GM18907 (cell line): ENCODE measurements around the gene PIK3CG.
"Not testable (repeated sequence)": the region's sequence is repeated elsewhere in the genome, so short reads cannot be mapped to it uniquely, and the experiment has no call there.

Experiments
- ATAC-seq: cut with Tn5 transposase; IDR thresholded peaks from one replicate; pipeline ENCODE4 v1.9.1; 2021; ENCODE audit warnings: mild to moderate bottlenecking, moderate library complexity; ENCODE audit not compliant: unreplicated experiment

The PIK3CG gene

DNA sequence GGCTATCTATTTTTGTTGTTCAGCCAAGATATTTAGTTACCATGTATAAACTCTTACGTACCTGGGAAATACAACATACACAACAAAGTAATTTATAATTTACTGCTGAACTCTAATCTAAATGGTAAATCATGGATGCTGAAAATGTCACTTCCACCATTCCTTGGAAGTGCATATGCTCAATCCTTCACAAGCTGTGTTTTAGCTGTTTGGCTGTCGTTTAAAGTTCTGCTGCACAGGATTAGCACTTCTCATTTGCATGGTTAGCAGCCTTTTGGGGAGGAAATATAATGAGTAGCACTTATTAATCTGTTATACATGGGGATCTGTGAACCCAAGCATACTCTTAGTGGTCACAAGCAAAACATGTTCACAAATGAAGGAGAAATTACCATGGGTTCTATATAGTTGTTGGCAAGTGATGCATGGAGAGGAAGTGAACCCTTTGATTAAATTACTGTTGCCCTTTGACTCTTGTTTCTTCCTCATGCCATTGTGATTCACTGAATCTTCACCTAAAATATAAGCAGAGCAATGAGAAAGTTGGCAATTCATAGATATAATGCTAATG is 18.5 kb downstream of the PIK3CG start:
- peak; percentile 74 for ATAC-seq

DNA sequence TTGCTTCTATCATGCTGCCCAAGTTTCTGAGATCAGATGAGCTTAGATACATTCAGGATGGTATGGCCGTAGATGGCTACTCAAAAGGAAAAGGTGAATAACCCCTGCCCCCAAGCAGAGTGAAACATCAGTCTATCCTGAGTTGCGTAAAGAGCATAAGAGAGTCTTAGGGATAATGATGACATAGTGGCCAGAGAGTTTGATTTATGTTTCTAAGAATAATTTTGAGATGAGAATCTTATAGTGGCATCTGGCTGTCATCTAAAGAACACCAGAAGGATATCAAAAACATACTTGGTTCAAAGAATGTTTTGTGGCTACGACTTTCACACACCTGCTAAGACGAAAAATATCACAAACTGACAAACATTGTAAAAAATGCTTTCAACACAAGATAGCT is 20.6 kb downstream of the PIK3CG start:
- no peak for ATAC-seq

DNA sequence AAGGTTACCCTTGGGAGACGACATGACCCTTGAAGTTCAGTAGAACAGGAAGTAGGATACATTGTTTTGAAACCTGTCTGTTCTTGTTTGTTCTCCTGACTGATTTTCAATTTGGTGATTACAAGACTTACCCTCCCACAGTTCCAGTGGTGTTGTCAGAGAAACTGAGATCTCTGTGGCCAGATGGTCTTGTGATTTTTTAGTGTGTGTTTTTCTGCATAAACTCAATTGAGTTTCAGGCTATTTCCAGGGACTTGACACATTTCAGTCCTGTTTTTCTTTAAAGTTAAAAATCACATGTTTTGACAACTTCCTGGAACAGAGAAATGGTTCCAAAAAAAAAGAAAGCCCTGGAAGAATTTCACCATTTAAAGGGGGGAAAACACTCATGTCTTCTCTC is 22.3 kb downstream of the PIK3CG start:
- no peak for ATAC-seq

DNA sequence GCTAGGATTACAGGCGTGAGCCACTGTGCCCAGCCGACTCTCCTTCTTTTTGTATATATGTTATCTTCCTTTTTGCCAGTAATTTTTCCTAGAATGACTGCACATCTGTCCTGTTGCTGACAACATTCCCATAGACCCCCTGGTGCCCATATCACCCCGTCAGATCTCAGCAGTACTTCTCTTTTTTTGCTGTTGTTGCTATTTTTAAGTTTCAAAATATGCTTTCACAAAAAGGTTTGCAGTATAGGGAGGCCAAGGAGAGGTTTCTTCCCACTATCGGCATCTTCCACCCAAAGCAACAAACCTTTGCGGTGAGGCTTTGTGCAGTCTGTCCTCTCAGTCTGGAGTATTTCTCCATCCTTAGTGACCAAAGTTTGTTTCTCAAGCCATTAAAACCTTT is 23.1 kb downstream of the PIK3CG start:
- ATAC-seq: no peak

DNA sequence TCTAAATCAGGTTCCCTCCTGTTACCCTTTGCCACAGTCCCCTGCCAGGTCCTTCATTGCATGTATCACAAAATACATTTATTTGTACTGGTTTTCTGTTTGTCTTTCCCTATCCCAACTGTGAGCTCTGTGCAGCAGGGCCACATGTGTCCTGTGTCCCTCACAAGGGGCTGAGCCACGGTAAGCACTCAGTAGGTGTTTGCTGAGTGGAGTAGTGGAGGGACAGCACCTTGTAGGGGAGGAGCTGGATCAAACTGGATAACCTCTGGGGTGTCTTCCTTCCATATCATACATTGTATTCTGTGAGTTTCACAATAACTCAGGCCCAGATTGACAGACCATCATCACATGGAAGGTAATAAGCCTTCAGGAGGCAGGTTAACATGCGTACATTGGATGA is 25.9 kb downstream of the PIK3CG start:
- no peak for ATAC-seq

DNA sequence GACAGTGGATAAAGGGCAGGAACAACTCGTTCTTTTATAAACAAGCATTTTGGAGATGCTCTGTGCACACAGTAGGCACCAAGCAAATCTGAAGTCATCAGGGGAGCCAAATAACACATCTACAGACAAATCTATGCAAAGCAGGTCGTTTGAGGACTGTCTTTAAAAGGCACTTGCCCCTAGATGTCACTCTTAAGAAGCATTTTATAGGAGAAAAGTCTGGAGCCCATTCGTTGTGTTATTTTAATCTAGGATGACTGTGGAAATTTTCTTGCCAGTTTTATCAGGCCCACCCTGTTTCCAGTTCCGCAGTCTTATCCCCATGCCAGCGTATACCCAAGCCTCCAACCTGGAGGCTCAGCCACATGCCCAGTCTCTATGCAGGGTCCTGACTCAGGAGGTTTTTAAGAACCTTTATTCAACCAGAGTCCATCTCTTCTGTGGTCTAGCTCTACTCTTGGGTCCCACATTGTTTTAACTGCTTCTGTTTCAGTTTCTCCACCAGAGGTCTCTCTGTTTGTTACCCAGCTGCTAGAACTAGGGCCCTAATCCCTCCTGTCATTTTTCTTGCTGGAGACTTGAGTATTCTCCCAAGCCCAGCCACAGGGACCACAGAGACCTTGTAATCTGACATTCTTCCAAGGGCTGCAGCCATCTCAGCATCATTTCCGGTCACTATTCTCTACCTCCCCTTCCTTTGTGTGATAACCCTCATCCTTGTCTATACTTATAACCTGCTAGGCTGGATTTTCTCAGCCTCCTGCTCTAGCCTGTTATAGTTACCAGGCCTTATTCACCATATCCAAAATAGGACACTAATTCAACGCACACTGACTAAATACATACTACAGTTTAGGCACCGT is 26.7 kb downstream of the PIK3CG start:
- no peak for ATAC-seq

DNA sequence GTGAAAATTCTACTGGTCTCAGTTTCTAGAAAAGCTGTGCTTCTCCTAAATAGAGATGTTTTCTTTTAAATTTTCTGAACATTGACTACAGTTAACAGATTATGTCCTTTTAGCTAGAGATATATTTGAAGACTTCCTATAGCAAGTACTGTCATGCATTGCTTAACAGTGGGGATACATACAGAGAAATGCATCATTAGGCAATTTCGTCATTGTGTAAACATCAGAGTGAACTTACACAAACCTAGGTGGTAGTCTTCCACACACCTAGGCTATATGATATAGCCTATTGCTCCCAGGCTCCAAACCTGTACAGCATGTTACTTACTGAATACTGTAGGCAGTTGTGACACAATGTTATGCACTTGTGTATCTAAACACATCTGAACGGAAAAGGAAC is 28.5 kb downstream of the PIK3CG start:
- ATAC-seq: no peak

DNA sequence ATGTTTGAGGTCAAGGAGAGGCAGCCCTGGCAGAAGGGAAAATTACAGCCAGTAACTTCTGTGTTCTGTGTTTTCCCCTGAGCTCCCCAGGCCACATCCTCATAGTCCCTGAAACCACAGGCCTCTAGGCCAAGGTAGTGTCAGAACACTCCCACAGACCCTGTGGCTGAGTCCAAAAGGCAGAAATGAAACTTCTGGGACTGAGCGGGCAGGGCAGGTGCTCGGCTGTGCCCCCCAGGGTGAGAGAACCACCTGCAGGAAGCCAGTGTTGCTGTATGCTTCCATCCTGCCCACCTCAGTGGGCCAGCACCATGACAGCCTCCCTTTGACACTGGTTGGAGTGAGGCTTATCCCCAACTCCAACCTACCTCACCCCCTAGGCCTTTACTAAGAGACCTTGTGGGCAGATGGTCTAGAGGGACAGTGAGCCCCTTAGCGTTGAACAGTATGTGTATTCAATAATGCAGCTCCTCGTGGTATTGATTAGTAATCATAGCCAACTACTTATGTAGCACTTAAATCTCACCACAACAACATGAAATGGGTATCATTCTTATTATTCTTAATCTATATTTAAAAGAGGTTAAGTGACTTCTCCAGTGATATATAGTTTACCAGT is 30.3 kb downstream of the PIK3CG start:
- ATAC-seq: peak; percentile 96

DNA sequence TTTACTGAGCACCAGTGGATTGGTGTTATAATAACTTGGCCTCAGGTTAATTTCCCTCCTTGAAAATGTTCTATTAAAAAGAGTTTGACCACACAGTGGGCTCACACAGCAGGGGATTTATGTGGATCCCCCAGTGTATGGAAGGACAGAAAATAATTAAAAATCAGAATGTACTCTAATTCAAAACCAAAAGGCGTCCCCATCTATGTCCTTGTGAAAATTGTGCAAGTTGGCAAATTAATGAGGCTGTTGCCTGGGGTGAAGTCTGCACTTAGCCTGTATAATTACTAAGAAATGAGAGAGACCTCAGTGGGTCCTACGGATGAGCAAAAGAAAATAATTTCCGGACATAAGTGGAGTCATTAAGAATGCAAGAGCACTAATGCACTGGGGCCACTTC is 31.1 kb downstream of the PIK3CG start:
- no peak for ATAC-seq

DNA sequence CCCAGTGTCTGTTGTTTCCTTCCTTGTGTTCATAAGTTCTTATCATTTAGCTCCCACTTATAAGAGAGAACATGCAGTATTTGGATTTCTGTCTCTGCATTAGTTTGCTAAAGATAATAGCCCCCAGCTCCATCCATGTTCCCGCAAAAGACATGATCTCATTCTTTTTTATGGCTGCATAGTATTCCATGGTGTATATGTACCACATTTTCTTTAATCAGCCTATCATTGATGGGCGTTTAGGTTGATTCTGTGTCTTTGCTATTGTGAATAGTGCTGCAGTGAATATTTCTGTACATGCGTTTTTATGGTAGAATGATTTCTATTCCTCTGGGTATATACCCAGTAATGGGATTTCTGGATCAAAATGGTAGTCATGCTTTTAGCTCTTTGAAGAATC is 32.5 kb downstream of the PIK3CG start:
- ATAC-seq: not testable (repeated sequence)

DNA sequence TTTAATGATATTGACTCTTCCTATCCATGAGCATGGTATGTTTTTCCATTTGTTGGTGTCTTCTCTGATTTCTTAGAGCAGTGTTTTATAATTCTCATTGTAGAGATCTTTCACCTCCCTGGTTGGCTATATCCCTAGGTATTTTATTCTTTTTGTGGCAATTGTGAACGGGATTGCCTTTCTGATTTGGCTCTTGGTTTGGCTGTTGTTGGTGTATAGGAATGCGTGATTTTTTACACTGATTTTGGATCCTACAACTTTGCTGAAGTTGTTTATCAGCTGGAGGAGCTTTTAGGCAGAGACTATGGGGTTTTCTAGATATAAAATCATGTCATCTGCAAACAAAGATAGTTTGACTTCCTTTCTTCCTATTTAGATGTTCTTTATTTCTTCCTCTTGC is 33.9 kb downstream of the PIK3CG start:
- ATAC-seq: not testable (repeated sequence)

DNA sequence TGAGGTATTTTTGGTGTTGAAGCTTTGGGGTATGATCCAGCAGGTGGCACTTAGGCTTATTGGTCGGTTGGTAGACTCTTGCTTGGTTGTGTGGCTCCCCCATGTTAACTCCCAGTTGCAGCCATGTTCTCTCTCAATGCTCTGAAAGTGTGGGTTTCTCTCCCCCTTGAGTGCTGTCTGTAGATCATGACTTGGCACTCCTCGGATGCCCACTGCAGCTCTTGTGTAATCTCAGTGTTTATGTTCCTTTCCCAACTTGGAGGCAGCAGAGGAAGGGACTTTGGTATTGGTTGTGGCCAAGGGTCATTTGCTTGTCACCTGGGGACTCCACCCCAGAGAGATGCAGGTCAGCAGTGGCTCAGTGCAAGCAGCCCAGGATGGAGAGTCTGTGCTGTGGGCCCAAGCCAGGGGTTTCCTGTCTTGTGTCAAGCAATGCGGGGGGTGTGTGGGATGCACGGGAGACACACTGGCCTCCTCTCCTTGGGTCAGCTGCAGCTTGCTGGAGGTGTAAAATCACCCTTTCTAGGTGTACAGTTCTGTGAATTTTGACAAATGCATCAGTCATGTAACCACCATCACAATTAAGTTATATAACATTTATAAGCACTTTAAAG is 36.9 kb downstream of the PIK3CG start:
- no peak for ATAC-seq

DNA sequence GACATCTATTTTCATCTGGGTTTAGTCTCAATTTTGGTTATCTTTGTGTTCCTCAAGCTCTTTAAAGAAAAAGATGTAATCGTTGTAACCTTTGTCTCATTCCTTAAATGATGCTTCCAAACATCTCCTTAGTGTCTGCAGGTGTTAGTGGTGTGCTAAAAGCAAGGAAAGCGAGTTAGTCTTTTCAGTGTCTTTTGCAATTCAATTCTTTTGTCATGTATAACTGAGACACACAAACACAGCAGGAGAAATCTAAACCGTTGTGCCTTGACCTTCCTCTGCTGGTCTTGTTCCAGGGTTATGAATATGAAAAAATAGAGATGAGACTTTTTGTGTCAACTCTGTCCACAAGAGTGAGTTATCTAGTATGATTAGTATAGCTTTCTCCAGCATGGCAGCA is 40.7 kb downstream of the PIK3CG start:
- no peak for ATAC-seq

DNA sequence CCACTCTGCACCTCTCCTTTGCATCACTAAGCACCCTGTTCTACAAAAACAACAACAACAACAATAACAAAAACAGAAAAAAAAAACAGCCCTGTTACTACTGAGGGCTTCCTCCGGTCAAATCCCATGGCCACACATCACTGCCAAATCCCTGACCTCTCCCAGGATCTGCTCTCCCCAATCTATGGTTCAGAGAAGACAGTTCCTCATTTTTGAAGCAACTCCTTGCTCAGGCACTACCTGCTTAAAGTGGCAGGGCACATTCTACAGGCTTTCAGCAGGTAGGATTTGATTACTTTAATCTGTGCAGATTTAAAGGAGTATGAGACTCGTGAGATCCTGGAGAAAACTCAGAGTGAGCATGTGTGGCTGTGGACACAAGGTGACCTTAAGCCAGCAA is 46.9 kb downstream of the PIK3CG start:
- no peak for ATAC-seq

DNA sequence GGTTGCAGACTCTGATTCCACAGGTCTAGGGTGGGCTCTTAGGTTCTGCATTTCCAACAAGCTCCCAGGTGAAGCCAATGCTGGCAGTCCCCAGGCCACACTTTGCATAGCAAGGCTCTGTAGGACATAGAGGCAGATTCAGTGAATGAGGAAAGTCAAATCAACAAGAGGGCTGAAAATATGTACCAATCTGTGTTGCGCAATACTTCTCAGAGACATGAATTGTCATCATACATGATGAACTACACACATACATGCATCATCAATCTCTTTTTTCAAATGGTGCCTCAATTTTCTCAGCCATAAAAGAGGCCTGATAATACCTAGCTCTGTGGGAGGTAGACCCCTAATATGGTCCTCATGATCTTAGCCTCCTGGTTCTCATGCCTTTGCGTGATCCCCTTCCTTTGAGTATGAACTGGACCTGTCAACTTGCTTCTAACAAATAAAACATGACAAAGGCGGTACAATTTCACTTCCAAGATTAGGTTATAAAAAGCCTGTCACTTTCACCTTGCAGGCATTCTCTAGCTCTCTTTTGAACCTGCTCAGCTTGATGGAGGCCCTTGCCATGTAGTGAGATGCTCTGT is 49.0 kb downstream of the PIK3CG start:
- ATAC-seq: no peak

DNA sequence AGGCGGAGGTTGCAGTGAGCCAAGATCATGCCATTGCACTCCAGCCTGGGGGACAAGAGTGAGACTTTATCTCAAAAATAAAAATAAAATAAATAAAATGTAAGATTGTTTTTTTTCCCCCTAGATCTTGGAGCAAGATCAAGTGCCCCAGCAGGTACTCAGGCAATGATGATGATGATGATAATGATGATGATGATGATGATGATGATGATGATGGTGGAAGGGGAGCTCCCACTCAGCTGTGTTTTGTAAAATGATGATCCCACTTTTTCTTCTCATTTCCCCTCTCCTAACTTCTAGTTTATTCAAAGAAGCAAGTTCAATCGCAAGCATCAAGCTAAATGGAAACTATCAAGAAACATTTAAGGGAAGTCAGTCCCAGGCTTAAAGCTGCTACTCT is 50.3 kb downstream of the PIK3CG start:
- ATAC-seq: no peak

DNA sequence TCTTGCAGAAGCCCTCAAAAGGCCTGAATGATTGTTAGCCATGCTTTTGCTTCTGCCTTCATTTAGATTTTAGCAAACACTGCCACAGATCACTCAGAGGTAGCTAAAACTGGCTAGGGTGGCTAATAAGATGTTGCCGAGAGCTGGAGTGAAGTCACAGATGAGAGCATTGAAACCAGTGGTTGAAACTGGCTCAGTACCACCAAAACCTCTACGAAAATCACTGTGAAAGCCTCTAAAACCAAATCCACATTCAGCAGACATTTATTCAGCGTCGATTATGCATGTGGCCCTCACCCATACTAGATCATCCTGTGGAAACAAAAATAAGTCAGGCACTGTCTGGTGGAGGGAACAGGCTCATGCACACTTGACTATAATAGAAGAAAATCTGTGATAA is 50.8 kb downstream of the PIK3CG start:
- ATAC-seq: peak; percentile 99

DNA sequence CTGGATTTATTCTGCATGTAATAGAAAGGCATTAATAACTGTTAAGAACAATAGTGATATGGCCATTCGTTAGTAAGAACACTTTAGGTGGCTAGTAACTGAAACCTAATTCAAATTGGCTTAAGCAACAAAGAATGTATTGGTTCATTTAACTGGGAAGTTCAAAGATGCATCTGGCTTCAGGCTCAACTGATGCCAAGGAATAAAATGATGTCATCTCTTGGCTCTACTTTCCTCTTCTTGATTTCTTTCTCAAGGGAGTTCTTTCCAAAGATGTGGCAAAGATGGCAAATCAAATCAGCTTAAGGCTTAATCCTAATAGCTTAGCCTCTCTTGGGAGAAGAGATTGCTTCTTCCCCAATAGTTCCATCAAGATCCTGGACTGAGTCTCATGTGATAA is 51.6 kb downstream of the PIK3CG start:
- ATAC-seq: no peak

DNA sequence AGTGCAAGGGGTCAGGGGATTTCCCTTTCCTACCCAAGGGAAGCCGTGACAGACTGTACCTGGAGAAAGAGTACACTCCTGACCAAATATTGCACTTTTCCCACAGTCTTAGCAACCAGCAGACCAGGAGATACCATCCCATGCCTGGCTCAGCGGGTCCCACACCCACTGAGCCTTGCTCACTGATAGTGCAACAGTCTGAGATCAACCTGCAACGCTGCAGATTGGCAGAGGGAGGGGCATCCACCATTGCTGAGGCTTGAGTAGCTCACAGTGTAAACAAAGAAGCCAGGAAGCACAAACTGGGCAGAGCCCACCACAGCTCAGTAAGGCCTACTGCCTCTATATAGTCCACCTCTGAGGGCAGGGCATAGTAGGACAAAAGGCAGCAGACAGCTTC is 53.9 kb downstream of the PIK3CG start:
- ATAC-seq: no peak

DNA sequence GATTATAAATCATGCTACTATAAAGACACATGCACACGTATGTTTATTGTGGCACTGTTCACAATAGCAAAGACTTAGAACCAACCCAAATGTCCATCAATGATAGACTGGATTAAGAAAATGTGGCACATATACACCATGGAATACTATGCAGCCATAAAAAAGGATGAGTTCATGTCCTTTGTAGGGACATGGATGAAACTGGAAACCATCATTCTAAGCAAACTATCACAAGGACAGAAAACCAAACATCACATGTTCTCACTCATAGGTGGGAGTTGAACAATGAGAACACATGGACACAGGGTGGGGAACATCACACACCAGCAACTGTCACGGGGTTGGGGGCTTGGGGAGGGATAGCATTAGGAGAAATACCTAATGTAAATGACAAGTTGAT is 59.4 kb downstream of the PIK3CG start:
- ATAC-seq: not testable (repeated sequence)

DNA sequence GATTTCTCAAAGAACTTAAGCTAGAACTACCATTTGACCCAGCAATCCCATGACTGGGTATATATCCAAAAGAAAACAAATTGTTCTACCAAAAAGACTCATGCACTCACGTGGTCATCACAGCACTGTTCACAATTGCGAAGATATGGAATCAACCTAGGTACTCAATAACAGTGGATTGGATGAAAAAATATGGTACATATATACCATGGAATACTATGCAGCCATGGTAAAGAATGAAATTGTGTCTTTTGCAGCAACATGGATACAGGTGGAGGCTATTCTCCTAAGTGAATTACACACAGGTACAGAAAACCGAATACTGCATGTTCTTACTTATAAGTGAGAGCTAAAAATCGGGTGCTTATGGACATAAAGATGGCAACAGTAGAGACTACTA is 61.8 kb downstream of the PIK3CG start:
- ATAC-seq: no peak
